HEK293T (cell line): ENCODE data around the gene CDH4.

Experiments used
- CTCF ChIA-PET: fragments of 350-600 bp; formaldehyde crosslinking; extraction: SDS; loops from one replicate; lab custom pipeline; 2021; ENCODE audit warnings: antibody characterized with exemption, inconsistent platforms; lab: Yijun Ruan, JAX
- POLR2A ChIA-PET: fragments of 350-600 bp; formaldehyde crosslinking; extraction: SDS; loops from one replicate; lab custom pipeline; 2020; ENCODE audit warnings: antibody characterized with exemption, inconsistent platforms; lab: Yijun Ruan, JAX
- DNase-seq: peaks from one replicate; pipeline ENCODE4 v3.0.0; 2012; ENCODE audit warnings: mixed read lengths; ENCODE audit errors: extremely low spot score
- ARNT ChIP-seq: fragments of 450-650 bp; IDR thresholded peaks from 2 replicates; pipeline ENCODE4 v1.6.1; 2017; ENCODE audit warnings: mild to moderate bottlenecking
- BHLHE40 ChIP-seq: fragments of 450-650 bp; IDR thresholded peaks from 2 replicates; pipeline ENCODE4 v1.6.1; 2016; ENCODE audit warnings: mild to moderate bottlenecking, moderate library complexity, borderline replicate concordance
- CTBP1 ChIP-seq: fragments of 450-650 bp; IDR thresholded peaks from 2 replicates; pipeline ENCODE4 v1.6.1; 2016; ENCODE audit warnings: borderline replicate concordance
- ELF4 ChIP-seq: fragments of 450-650 bp; IDR thresholded peaks from 2 replicates; pipeline ENCODE4 v1.6.1; 2017; ENCODE audit warnings: antibody characterized with exemption
- FOXA1 ChIP-seq: fragments of 450-650 bp; IDR thresholded peaks from 2 replicates; pipeline ENCODE4 v1.6.1; 2016; ENCODE audit warnings: mild to moderate bottlenecking
- FOXK2 ChIP-seq: fragments of 450-650 bp; IDR thresholded peaks from 2 replicates; pipeline ENCODE4 v1.6.1; 2016; ENCODE audit warnings: mild to moderate bottlenecking
- FOXM1 ChIP-seq: fragments of 450-650 bp; IDR thresholded peaks from 2 replicates; pipeline ENCODE4 v1.6.1; 2017; ENCODE audit warnings: mild to moderate bottlenecking, borderline replicate concordance
- HDGF ChIP-seq: fragments of 450-650 bp; IDR thresholded peaks from 2 replicates; pipeline ENCODE4 v1.6.1; 2017; ENCODE audit warnings: antibody characterized with exemption, borderline replicate concordance
- L3MBTL2 ChIP-seq: fragments of 450-650 bp; conservative IDR thresholded peaks from 2 replicates; pipeline ENCODE4 v1.6.1; 2016; ENCODE audit warnings: mild to moderate bottlenecking
- LEF1 ChIP-seq: fragments of 450-650 bp; IDR thresholded peaks from 2 replicates; pipeline ENCODE4 v1.6.1; 2017; ENCODE audit warnings: mild to moderate bottlenecking, borderline replicate concordance
- NFRKB ChIP-seq: fragments of 450-650 bp; IDR thresholded peaks from 2 replicates; pipeline ENCODE4 v1.6.1; 2016; ENCODE audit warnings: mild to moderate bottlenecking, moderate library complexity
- SP1 ChIP-seq: fragments of 450-650 bp; IDR thresholded peaks from 2 replicates; pipeline ENCODE4 v1.6.1; 2017
- SUZ12 ChIP-seq: fragments of 450-650 bp; IDR thresholded peaks from 2 replicates; pipeline ENCODE4 v1.6.1; 2016; ENCODE audit warnings: mild to moderate bottlenecking
- TARDBP ChIP-seq: fragments of 450-650 bp; IDR thresholded peaks from 2 replicates; pipeline ENCODE4 v1.6.1; 2016
- ZNF384 ChIP-seq: fragments of 450-650 bp; IDR thresholded peaks from 2 replicates; pipeline ENCODE4 v1.6.1; 2016
- TF ChIP-seq, protein P1 (sequence below): fragments of 450-650 bp; IDR thresholded peaks from 2 replicates; pipeline ENCODE4 v1.6.1; 2016

CDH4 gene

GRCh38 chr20:61359254-61359653, 107.2 kb downstream of the CDH4 start:
- POLR2A ChIA-PET: no interaction called here
- CTCF ChIA-PET: no interaction called here
- TF ChIP-seq, protein P1, sequence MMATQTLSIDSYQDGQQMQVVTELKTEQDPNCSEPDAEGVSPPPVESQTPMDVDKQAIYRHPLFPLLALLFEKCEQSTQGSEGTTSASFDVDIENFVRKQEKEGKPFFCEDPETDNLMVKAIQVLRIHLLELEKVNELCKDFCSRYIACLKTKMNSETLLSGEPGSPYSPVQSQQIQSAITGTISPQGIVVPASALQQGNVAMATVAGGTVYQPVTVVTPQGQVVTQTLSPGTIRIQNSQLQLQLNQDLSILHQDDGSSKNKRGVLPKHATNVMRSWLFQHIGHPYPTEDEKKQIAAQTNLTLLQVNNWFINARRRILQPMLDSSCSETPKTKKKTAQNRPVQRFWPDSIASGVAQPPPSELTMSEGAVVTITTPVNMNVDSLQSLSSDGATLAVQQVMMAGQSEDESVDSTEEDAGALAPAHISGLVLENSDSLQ: no peak
- TF ChIP-seq BHLHE40: no peak
- no peak for TF ChIP-seq SP1
- no peak for TF ChIP-seq SUZ12
- TF ChIP-seq TARDBP: no peak
- no peak for TF ChIP-seq ARNT
- no peak for TF ChIP-seq FOXA1
- no peak for TF ChIP-seq NFRKB
- DNase-seq: no peak

- TF ChIP-seq ELF4 (no peak), BHLHE40 (no peak), FOXM1 (no peak)
- DNase-seq: no peak
- ChIA-PET CTCF (no interaction called here), POLR2A (no interaction called here)
Observed at GRCh38 chr20:61360296-61360695, 108.2 kb downstream of the CDH4 start.

DNA sequence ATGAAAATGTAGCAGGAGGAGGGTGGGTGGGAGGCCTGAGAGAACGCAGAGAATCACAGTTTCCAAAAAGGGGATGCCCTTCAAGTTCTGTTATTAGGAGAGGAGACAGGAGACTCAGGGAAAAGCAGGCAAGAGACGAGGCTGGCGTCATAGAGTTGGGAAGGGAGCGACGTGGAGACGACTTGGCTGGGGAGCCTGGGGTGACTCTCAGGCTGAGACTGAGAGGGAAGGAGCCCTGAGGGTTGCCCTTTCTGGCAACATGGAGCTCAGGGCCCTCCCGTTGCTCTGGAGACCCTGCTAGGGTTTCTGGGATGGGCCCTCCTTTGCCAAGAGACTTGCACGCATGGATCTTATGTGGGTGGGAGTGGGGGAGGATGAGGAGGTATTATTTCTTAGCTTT, 108.9 kb downstream of the CDH4 start:
- TF ChIP-seq SUZ12 (no peak), ELF4 (no peak), TARDBP (no peak), BHLHE40 (no peak), NFRKB (no peak)
- ChIA-PET CTCF (no interaction called here), POLR2A (no interaction called here)
- DNase-seq: no peak

- ChIA-PET CTCF (no interaction called here), POLR2A (no interaction called here)
- no peak for DNase-seq
- no peak for TF ChIP-seq L3MBTL2
- no peak for TF ChIP-seq CTBP1
- TF ChIP-seq FOXM1: no peak
- TF ChIP-seq SP1: no peak
- no peak for TF ChIP-seq SUZ12
Observed at GRCh38 chr20:61361501-61361900, 109.4 kb downstream of the CDH4 start.

DNA sequence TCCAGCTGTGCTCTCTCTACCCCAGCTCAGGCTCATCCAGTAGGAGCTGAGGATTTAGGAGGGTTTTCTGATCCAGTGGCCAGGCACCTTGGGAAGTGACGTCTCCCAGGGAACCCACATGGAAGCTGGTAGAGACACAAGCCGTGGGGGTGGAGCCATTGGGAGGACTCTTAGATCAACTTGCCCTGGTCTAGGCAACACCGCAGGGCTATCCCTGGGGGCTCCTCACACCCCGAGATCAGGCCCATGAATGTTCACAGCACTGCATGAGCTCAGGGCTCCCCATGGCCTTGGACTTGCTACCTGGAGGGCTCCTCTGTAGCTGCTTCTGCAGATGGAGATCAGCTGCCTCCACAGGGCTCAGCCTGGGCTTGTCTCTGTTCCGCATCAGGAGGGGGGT, 112.1 kb downstream of the CDH4 start:
- CTCF ChIA-PET: no interaction called here
- TF ChIP-seq ARNT: no peak
- TF ChIP-seq HDGF: no peak
- TF ChIP-seq L3MBTL2: no peak
- no peak for TF ChIP-seq TARDBP
- TF ChIP-seq BHLHE40: no peak
- TF ChIP-seq SUZ12: no peak
- no peak for TF ChIP-seq FOXM1
- no peak for TF ChIP-seq ZNF384
- TF ChIP-seq NFRKB: no peak
- no peak for TF ChIP-seq LEF1
- no peak for TF ChIP-seq SP1
- TF ChIP-seq FOXK2: no peak
- no peak for TF ChIP-seq FOXA1
- TF ChIP-seq ELF4: no peak
- TF ChIP-seq, protein P1: no peak
- no peak for TF ChIP-seq CTBP1
- POLR2A ChIA-PET: no interaction called here
- no peak for DNase-seq

- no peak for DNase-seq
- POLR2A ChIA-PET: no interaction called here
- CTCF ChIA-PET: no interaction called here
- no peak for TF ChIP-seq ARNT
Observed at GRCh38 chr20:61366914-61367313, 114.9 kb downstream of the CDH4 start.

DNA sequence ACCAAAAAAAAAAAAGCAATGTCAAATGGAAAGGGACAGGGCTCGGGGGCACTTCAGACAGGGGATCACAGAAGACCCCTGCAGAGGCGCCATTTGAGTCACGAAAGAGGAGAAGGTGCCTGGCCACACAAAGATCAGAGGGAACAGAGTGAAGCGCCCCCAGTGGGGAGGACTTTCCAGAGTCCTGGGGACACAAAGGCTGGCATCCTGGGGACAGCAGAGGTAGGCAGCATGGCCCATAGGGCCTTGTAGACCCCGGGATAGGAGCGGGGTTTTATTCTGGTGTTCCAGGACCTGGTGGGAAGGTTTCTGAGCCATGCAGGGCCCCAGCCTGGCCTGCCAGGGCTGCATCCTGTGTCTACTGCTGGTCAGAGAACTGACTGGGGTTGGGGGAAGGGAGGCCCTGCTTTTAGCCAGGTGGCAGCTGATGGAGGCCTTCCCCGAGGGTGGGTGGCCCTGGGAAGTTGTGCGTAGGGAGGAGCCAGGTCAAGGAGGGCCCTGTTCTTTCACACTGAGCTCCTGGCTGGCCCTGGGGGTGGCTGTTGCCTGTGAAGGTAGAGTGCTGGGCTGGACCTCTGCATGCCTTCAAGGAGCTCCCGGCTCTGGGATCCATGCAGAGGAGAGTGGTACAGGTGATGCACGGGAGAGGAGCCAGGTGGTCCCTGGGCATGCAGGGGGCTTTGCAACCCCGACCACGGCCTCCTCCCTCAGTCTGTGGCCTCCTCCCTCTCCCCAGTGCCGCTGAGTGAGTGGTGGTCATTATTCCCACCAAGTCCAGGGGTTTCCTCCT, 117.9 kb downstream of the CDH4 start:
- ChIA-PET POLR2A (no interaction called here), CTCF (no interaction called here)
- TF ChIP-seq HDGF: no peak
- no peak for TF ChIP-seq L3MBTL2
- TF ChIP-seq FOXK2: no peak
- TF ChIP-seq, protein P1: no peak
- DNase-seq: no peak

DNA sequence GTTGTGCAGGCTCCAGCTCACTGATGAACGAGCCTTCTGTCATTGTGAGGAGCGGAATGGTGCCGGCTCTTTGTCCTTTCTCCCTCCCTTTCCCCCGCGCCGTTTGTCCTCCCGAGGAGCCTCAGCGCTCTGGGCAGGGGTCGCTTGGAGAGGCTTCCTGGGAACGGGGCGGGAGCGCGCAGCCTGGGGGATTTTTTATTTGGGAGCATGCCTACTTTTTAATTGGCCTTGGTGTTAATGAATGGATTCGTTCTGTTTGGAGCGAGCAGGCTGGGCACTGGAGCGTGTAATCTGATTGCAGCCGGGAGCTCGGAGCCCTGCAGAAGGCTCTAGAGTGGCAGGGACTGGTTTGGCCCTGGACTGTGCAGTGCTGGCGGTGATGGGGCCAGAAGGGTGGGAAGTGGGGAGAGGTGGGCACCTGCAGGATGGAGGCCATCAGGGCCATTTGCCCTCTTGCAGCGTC, 118.8 kb downstream of the CDH4 start:
- TF ChIP-seq SUZ12 (no peak), ARNT (no peak), FOXK2 (no peak), BHLHE40 (no peak), FOXA1 (no peak), SP1 (no peak), LEF1 (no peak), ELF4 (no peak), TARDBP (no peak), ZNF384 (no peak), HDGF (no peak), NFRKB (no peak), CTBP1 (no peak), FOXM1 (no peak)
- TF ChIP-seq, protein P1: no peak
- CTCF ChIA-PET: no interaction called here
- POLR2A ChIA-PET: no interaction called here
- no peak for DNase-seq
